Astrocyte (in vitro differentiated cells and primary cell): ENCODE results near the gene ADAMTS17. TPM values are rescaled to one million over a fixed set of nuclear protein-coding genes. Genes with fewer than 3 reads are reported as not detected.

ENCODE experiments used
- DNase-seq: peaks from one replicate; pipeline ENCODE4 v3.0.0-alpha.2; 2010; ENCODE audit warnings: low read depth
- FAIRE-seq: peaks from 2 replicates; lab custom pipeline; 2011; peaks lifted over from hg19 to GRCh38; lab: Jason Lieb, UNC
- H2AFZ ChIP-seq: 2 replicates; pipeline ENCODE4 v1.6.0; 2012; ENCODE audit warnings: low read depth, low read length, inconsistent platforms
- H3K27ac ChIP-seq: 2 replicates; pipeline ENCODE4 v1.5.1; 2011; ENCODE audit warnings: low read depth, low read length, inconsistent platforms
- H3K27me3 ChIP-seq: 2 replicates; pipeline ENCODE4 v1.6.0; 2011; ENCODE audit warnings: low read length, inconsistent platforms; ENCODE audit not compliant: insufficient read depth
- H3K36me3 ChIP-seq: 2 replicates; pipeline ENCODE4 v1.5.1; 2011; ENCODE audit warnings: low read length, inconsistent platforms; ENCODE audit not compliant: insufficient read depth
- H3K4me1 ChIP-seq: 2 replicates; pipeline ENCODE4 v1.5.1; 2011; ENCODE audit warnings: low read length, inconsistent platforms; ENCODE audit not compliant: insufficient read depth
- H3K4me2 ChIP-seq: 2 replicates; pipeline ENCODE4 v1.6.0; 2012; ENCODE audit warnings: low read length, inconsistent platforms
- H3K4me3 ChIP-seq: 2 replicates; pipeline ENCODE4 v1.5.1; 2011; ENCODE audit warnings: low read depth, mild to moderate bottlenecking, low read length, inconsistent platforms; ENCODE audit not compliant: insufficient read depth
- H3K79me2 ChIP-seq: 2 replicates; pipeline ENCODE4 v1.6.0; 2012; ENCODE audit warnings: mild to moderate bottlenecking, low read length, inconsistent platforms; ENCODE audit not compliant: insufficient read depth
- H3K9ac ChIP-seq: 2 replicates; pipeline ENCODE4 v1.6.0; 2012; ENCODE audit warnings: mild to moderate bottlenecking, low read length, inconsistent platforms
- H3K9me3 ChIP-seq: 2 replicates; pipeline ENCODE4 v1.5.1; 2012; ENCODE audit warnings: low read depth, mild to moderate bottlenecking, low read length, inconsistent platforms; ENCODE audit not compliant: insufficient read depth
- H4K20me1 ChIP-seq: 2 replicates; pipeline ENCODE4 v1.6.0; 2012; ENCODE audit warnings: low read length, inconsistent platforms; ENCODE audit not compliant: insufficient read depth
- H3K27ac Mint-ChIP-seq: one replicate; pipeline ENCODE4 v1.8.0; 2021; ENCODE audit warnings: mild to moderate bottlenecking, mixed read lengths; ENCODE audit not compliant: unreplicated experiment
- H3K27me3 Mint-ChIP-seq: one replicate; pipeline ENCODE4 v1.8.0; 2021; ENCODE audit warnings: low read depth, mixed read lengths; ENCODE audit not compliant: unreplicated experiment
- H3K36me3 Mint-ChIP-seq: one replicate; pipeline ENCODE4 v1.8.0; 2021; ENCODE audit warnings: low read depth, mixed read lengths; ENCODE audit not compliant: unreplicated experiment
- H3K4me1 Mint-ChIP-seq: one replicate; pipeline ENCODE4 v1.8.0; 2021; ENCODE audit warnings: low read depth, mixed read lengths; ENCODE audit not compliant: unreplicated experiment
- H3K4me3 Mint-ChIP-seq: one replicate; pipeline ENCODE4 v1.8.0; 2021; ENCODE audit warnings: mild to moderate bottlenecking, moderate library complexity, mixed read lengths; ENCODE audit not compliant: unreplicated experiment
- H3K9me3 Mint-ChIP-seq: one replicate; pipeline ENCODE4 v1.8.0; 2021; ENCODE audit warnings: mild to moderate bottlenecking, mixed read lengths; ENCODE audit not compliant: unreplicated experiment
- EZH2 ChIP-seq: IDR thresholded peaks from 2 replicates; pipeline ENCODE4 v1.6.1; 2012; ENCODE audit warnings: mild to moderate bottlenecking, low read length, inconsistent platforms; ENCODE audit not compliant: insufficient read depth
- total RNA-seq: library from RNA; stranded (reverse); gene quantifications from 2 replicates; pipeline ENCODE4 v1.2.1, GENCODE V29; 2021
- TF ChIP-seq, protein P1 (sequence below): IDR thresholded peaks from 2 replicates; pipeline ENCODE4 v1.5.1; 2011; ENCODE audit warnings: low read depth, mild to moderate bottlenecking, inconsistent platforms, low read length, moderate library complexity; ENCODE audit not compliant: insufficient read depth

ADAMTS17 gene
- total RNA-seq, 1 donor from 2014 or later: 0.27 TPM

DNA sequence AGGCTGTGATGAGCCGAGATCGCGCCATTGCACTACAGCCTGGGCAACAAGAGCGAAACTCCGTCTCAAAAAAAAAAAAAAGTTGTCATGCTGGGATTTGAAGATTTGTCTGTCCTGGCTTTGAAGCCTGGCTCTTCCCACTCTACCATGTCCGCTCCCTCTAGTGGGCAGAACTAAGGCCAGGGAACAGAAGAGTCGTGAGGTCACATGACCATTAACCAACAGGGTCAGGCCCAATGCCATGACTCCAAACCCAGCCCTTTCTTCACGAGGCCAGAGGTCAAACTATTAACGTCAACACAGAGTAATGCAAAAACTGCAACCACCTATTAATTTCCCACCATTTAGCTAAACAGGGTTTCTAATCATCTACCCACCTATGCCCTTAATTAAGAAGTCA is 212.1 kb downstream of the ADAMTS17 start:
- peaks cover 10% of the 10 kb centered on the region for H3K9me3 Mint-ChIP-seq
- Histone ChIP-seq H3K4me2 (no peak overlapping the region), H4K20me1 (no peaks in the 10 kb centered on the region), H3K4me1 (peaks cover 5% of the 10 kb centered on the region), H2AFZ (no peak overlapping the region), H3K79me2 (no peaks in the 10 kb centered on the region), H3K27ac (no peak overlapping the region), H3K27me3 (peaks cover 3% of the 10 kb centered on the region), H3K9ac (no peak overlapping the region), H3K36me3 (no peaks in the 10 kb centered on the region), H3K9me3 (no peaks in the 10 kb centered on the region), H3K4me3 (no peak overlapping the region)
- no peak for TF ChIP-seq EZH2
- TF ChIP-seq, protein P1, sequence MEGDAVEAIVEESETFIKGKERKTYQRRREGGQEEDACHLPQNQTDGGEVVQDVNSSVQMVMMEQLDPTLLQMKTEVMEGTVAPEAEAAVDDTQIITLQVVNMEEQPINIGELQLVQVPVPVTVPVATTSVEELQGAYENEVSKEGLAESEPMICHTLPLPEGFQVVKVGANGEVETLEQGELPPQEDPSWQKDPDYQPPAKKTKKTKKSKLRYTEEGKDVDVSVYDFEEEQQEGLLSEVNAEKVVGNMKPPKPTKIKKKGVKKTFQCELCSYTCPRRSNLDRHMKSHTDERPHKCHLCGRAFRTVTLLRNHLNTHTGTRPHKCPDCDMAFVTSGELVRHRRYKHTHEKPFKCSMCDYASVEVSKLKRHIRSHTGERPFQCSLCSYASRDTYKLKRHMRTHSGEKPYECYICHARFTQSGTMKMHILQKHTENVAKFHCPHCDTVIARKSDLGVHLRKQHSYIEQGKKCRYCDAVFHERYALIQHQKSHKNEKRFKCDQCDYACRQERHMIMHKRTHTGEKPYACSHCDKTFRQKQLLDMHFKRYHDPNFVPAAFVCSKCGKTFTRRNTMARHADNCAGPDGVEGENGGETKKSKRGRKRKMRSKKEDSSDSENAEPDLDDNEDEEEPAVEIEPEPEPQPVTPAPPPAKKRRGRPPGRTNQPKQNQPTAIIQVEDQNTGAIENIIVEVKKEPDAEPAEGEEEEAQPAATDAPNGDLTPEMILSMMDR: no peak
- H3K36me3 Mint-ChIP-seq: peaks cover 2% of the 10 kb centered on the region
- peaks cover 7% of the 10 kb centered on the region for H3K4me1 Mint-ChIP-seq
- H3K27me3 Mint-ChIP-seq: peaks cover 34% of the 10 kb centered on the region
- H3K27ac Mint-ChIP-seq: no peak overlapping the region
- FAIRE-seq: no peak
- no peak for DNase-seq
- no peak overlapping the region for H3K4me3 Mint-ChIP-seq

DNA sequence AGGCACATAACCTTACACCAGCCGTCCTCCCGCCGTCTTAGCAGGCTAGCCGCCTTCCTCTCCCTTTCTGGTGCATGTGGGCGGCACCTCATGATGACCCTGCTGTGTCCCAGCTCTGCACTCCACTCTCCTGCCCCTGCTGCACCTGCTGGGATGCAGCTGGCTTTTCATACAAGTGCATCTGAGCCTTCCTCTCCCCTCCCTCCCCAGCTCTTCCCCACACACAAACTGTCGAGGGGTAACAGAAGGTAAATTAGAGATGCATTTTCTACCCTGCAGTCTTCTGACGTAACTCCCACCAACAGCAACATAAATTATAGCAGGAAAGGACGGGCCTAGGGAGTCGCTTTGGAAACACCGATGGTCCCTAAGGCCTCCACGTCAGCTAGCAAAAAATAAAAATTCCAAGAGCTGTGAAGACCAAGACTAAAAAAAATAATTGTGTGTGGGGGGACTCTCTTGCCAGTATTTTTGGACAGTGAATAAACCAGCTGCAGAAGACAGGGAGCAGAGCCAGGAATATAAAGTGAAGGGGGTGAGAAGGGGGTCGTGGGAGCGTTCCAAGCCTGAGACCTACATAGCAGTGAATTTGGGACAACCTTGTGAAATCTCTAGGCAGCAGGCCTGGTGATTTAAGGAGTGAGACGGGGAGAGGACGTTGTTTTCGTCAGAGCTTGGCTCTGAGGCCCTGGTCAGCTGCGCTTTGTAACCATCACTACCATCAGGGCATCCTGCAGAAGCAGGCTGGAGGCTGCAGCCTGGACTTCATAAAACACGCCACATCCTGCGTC is 216.2 kb downstream of the ADAMTS17 start:
- Mint-ChIP-seq H3K36me3 (peaks cover 5% of the 10 kb centered on the region), H3K27ac (no peak overlapping the region), H3K4me3 (no peak overlapping the region), H3K4me1 (no peaks in the 10 kb centered on the region), H3K9me3 (peaks cover 30% of the 10 kb centered on the region), H3K27me3 (peaks cover 26% of the 10 kb centered on the region)
- TF ChIP-seq, protein P1: no peak
- no peak for TF ChIP-seq EZH2
- Histone ChIP-seq H3K4me1 (peaks cover 4% of the 10 kb centered on the region), H3K9me3 (peaks cover 7% of the 10 kb centered on the region), H3K27me3 (no peaks in the 10 kb centered on the region), H3K79me2 (no peaks in the 10 kb centered on the region), H4K20me1 (no peaks in the 10 kb centered on the region), H3K9ac (no peak overlapping the region), H3K36me3 (no peaks in the 10 kb centered on the region), H3K4me2 (no peak overlapping the region), H3K4me3 (no peak overlapping the region), H2AFZ (no peak overlapping the region), H3K27ac (no peak overlapping the region)
- DNase-seq: no peak
- no peak for FAIRE-seq

DNA sequence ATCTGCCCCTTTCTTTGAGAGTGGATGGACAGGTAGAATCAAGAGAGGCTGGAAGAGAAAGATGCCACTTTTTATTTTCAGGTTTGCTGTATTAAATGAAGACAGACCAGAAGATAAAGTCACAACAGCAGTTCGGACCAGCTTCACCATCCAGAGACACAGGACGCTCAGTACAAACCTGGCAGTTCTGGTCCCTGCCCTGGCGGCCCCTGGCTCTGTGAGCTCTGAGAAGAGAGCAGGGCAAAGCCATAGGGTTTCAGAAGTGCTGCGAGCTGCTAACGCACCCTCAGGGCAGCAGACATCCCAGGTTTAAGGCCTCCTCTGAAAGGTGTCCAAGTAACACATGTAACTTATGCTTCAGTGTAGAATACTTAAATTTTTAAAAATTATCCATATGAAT is 216.8 kb downstream of the ADAMTS17 start:
- no peaks in the 10 kb centered on the region for H3K27me3 ChIP-seq
- peaks cover 36% of the 10 kb centered on the region for H3K9me3 Mint-ChIP-seq
- H3K79me2 ChIP-seq: no peaks in the 10 kb centered on the region
- peaks cover 26% of the 10 kb centered on the region for H3K27me3 Mint-ChIP-seq
- no peak overlapping the region for H2AFZ ChIP-seq
- H3K4me2 ChIP-seq: no peak overlapping the region
- no peaks in the 10 kb centered on the region for H3K4me1 Mint-ChIP-seq
- TF ChIP-seq, protein P1: no peak
- no peak for TF ChIP-seq EZH2
- H3K4me3 Mint-ChIP-seq: no peak overlapping the region
- no peaks in the 10 kb centered on the region for H3K36me3 ChIP-seq
- H3K4me1 ChIP-seq: peaks cover 4% of the 10 kb centered on the region
- H3K27ac Mint-ChIP-seq: no peak overlapping the region
- no peak overlapping the region for H3K9ac ChIP-seq
- H3K36me3 Mint-ChIP-seq: peaks cover 5% of the 10 kb centered on the region
- no peak overlapping the region for H3K4me3 ChIP-seq
- H3K27ac ChIP-seq: no peak overlapping the region
- peaks cover 7% of the 10 kb centered on the region for H3K9me3 ChIP-seq
- FAIRE-seq: no peak
- H4K20me1 ChIP-seq: no peaks in the 10 kb centered on the region
- no peak for DNase-seq
